ENCODE measurements around the gene KEAP1.

Gene KEAP1

DNA sequence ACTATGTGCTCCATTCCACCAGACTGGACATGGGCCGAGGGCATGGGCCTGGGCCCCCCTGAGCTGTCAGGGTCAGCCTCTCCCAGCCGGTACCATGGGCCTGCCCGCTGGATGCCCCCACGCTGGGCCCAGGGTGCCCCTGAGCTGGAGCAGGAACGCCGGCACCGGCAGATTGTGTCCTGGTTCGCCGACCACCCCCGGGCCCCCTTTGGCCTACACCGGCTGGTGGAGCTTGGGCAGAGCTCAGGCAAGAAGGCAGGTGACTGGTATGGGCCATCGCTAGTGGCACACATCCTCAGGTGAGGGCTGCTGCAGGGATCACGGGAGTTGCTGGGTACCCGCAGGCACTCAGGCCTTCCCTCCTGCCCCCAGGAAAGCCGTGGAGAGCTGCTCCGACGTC lies 43.7 kb upstream of the KEAP1 start:
- no peak overlapping the region for H3K4me3 ChIP-seq (ENCODE audit: insufficient read depth, low read length, poor library complexity, severe bottlenecking)
- H3K9me2 ChIP-seq (replicated peaks; ENCODE audit: insufficient read depth, low read length), result no peaks in the 10 kb centered on the region
- no peaks in the 10 kb centered on the region for H3K9me3 ChIP-seq (ENCODE audit: insufficient read depth, low read length)
- no peaks in the 10 kb centered on the region for H3K36me3 ChIP-seq (ENCODE audit: low read length)
- H3K4me2 ChIP-seq (ENCODE audit: low read depth, low read length, poor library complexity, severe bottlenecking), result no peak overlapping the region
- peaks cover 7% of the 10 kb centered on the region; the same call in 1 of the 2 replicates for H3K79me2 ChIP-seq (ENCODE audit: insufficient read depth, low read length)
- H3F3A ChIP-seq (ENCODE audit: insufficient read depth), result peaks cover 10% of the 10 kb centered on the region
- no peaks in the 10 kb centered on the region for H4K20me1 ChIP-seq (ENCODE audit: low read depth, low read length)
- no peak overlapping the region for H3K9ac ChIP-seq (ENCODE audit: low read length)
- H2AFZ ChIP-seq (ENCODE audit: low read depth, low read length, severe bottlenecking), result no peak overlapping the region
- H3K27me3 ChIP-seq (ENCODE audit: low read length), result no peaks in the 10 kb centered on the region
- H3K27ac ChIP-seq (ENCODE audit: low read depth, low read length), result no peak overlapping the region
- TF ChIP-seq, protein P1, sequence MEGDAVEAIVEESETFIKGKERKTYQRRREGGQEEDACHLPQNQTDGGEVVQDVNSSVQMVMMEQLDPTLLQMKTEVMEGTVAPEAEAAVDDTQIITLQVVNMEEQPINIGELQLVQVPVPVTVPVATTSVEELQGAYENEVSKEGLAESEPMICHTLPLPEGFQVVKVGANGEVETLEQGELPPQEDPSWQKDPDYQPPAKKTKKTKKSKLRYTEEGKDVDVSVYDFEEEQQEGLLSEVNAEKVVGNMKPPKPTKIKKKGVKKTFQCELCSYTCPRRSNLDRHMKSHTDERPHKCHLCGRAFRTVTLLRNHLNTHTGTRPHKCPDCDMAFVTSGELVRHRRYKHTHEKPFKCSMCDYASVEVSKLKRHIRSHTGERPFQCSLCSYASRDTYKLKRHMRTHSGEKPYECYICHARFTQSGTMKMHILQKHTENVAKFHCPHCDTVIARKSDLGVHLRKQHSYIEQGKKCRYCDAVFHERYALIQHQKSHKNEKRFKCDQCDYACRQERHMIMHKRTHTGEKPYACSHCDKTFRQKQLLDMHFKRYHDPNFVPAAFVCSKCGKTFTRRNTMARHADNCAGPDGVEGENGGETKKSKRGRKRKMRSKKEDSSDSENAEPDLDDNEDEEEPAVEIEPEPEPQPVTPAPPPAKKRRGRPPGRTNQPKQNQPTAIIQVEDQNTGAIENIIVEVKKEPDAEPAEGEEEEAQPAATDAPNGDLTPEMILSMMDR (IDR thresholded peaks at IDR 0.05; ENCODE audit: insufficient read depth, low read length, poor library complexity, severe bottlenecking), result no peak
- TF ChIP-seq EZH2phosphoT487 (conservative IDR thresholded peaks at IDR 0.05; ENCODE audit: low read length), result no peak

DNA sequence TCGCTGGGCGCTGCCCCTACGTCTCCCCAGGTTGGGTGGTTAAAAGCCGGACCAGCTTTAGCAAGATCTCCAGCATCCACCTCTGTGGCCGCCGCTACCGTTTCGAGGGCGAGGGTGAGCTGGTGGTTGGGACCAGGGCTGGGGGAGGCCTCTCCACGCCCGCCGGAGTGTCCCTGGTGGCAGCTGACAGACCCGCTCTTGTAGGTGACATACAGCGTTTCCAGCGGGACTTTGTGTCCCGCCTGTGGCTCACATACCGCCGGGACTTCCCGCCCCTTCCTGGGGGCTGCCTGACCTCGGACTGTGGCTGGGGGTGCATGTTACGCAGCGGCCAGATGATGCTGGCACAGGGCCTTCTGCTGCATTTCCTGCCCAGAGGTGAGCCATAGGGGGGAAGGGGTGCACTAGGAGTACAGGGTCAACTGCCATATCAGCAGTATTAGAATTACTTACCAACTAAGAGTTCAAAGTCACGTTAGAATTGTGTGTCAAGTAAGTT lies 41.6 kb upstream of the KEAP1 start:
- no peaks in the 10 kb centered on the region for H4K20me1 ChIP-seq (ENCODE audit: low read depth, low read length)
- H3K79me2 ChIP-seq (ENCODE audit: insufficient read depth, low read length), result peaks cover 7% of the 10 kb centered on the region; the same call in 1 of the 2 replicates
- no peaks in the 10 kb centered on the region for H3K9me2 ChIP-seq (replicated peaks; ENCODE audit: insufficient read depth, low read length)
- no peak for TF ChIP-seq EZH2phosphoT487 (conservative IDR thresholded peaks at IDR 0.05; ENCODE audit: low read length)
- TF ChIP-seq, protein P1 (IDR thresholded peaks at IDR 0.05; ENCODE audit: insufficient read depth, low read length, poor library complexity, severe bottlenecking), result no peak
- H3K4me3 ChIP-seq (ENCODE audit: insufficient read depth, low read length, poor library complexity, severe bottlenecking), result peak overlapping the region; percentile 94
- peak overlapping the region; percentile 90 for H2AFZ ChIP-seq (ENCODE audit: low read depth, low read length, severe bottlenecking)
- no peaks in the 10 kb centered on the region for H3K36me3 ChIP-seq (ENCODE audit: low read length)
- peak overlapping the region; percentile 92 for H3K9ac ChIP-seq (ENCODE audit: low read length)
- no peaks in the 10 kb centered on the region for H3K9me3 ChIP-seq (ENCODE audit: insufficient read depth, low read length)
- H3F3A ChIP-seq (ENCODE audit: insufficient read depth), result peaks cover 10% of the 10 kb centered on the region
- no peaks in the 10 kb centered on the region for H3K27me3 ChIP-seq (ENCODE audit: low read length)
- H3K27ac ChIP-seq (ENCODE audit: low read depth, low read length), result peak overlapping the region; percentile 41; the same call in 1 of the 2 replicates
- peak overlapping the region; percentile 74 for H3K4me2 ChIP-seq (ENCODE audit: low read depth, low read length, poor library complexity, severe bottlenecking)

- Histone ChIP-seq H4K20me1 (ENCODE audit: low read depth, low read length) (no peaks in the 10 kb centered on the region), H3K9me2 (replicated peaks; ENCODE audit: insufficient read depth, low read length) (no peaks in the 10 kb centered on the region), H3K4me2 (ENCODE audit: low read depth, low read length, poor library complexity, severe bottlenecking) (peak overlapping the region; percentile 74), H3K27me3 (ENCODE audit: low read length) (no peaks in the 10 kb centered on the region), H3K36me3 (ENCODE audit: low read length) (no peaks in the 10 kb centered on the region), H3K9me3 (ENCODE audit: insufficient read depth, low read length) (no peaks in the 10 kb centered on the region), H3K4me3 (ENCODE audit: insufficient read depth, low read length, poor library complexity, severe bottlenecking) (peak overlapping the region; percentile 94), H3F3A (ENCODE audit: insufficient read depth) (peaks cover 10% of the 10 kb centered on the region), H3K9ac (ENCODE audit: low read length) (peak overlapping the region; percentile 92), H3K27ac (ENCODE audit: low read depth, low read length) (peak overlapping the region; percentile 41), H3K79me2 (ENCODE audit: insufficient read depth, low read length) (peaks cover 7% of the 10 kb centered on the region; the same call in 1 of the 2 replicates), H2AFZ (ENCODE audit: low read depth, low read length, severe bottlenecking) (peak overlapping the region; percentile 90)
- no peak for TF ChIP-seq EZH2phosphoT487 (conservative IDR thresholded peaks at IDR 0.05; ENCODE audit: low read length)
- TF ChIP-seq, protein P1 (IDR thresholded peaks at IDR 0.05; ENCODE audit: insufficient read depth, low read length, poor library complexity, severe bottlenecking), result no peak
Observed at GRCh38 chr19:10544242-10544752, 41.1 kb upstream of the KEAP1 start.
